HepG2 (cell line): Measurements from ENCODE around the gene MYOZ3. TPM values are rescaled to one million over a fixed set of nuclear protein-coding genes. Genes with fewer than 3 reads are reported as not detected.

Experiments used
- ATAC-seq: fragments of 200-7000 bp; cut with Tn5 transposase; 3 replicates; pipeline ENCODE4 v1.9.1; 2020; ENCODE audit warnings: mild to moderate bottlenecking, moderate library complexity
- BruUV-seq: library from RNA; stranded (reverse); fragments of 400-500 nt; replicated peaks from 2 replicates; lab custom pipeline; 2021; lab: Mats Ljungman, UMichigan
- CTCF ChIA-PET: fragments of 300-600 bp; formaldehyde crosslinking; extraction: SDS; loops from one replicate; lab custom pipeline; 2021; ENCODE audit warnings: low total read pairs, inconsistent platforms, low intra/inter-chr PET ratio; lab: Yijun Ruan, JAX
- POLR2A ChIA-PET: fragments of 350-600 bp; sonication (Branson Sonifier 250); formaldehyde crosslinking; loops from one replicate; lab custom pipeline; 2020; ENCODE audit warnings: antibody characterized with exemption, inconsistent platforms; lab: Yijun Ruan, JAX
- DNase-seq: peaks from one replicate; pipeline ENCODE4 v3.0.0-alpha.2; 2015; ENCODE audit warnings: low spot score
- FAIRE-seq: peaks from 3 replicates; lab custom pipeline; 2011; peaks lifted over from hg19 to GRCh38; lab: Jason Lieb, UNC
- H2AFZ ChIP-seq: one replicate; pipeline ENCODE4 v1.6.1; 2011; ENCODE audit warnings: low read length, inconsistent platforms
- H3K27ac ChIP-seq: fragments of 300-600 bp; 3 replicates; pipeline ENCODE4 v1.8.0; 2011; ENCODE audit warnings: mixed run types, mild to moderate bottlenecking, mixed read lengths, low read length, inconsistent platforms; ENCODE audit not compliant: insufficient read depth; ENCODE audit errors: extremely low read length
- H3K27me3 ChIP-seq, 2 experiments: fragments of 200-600 bp in 1 of 2; 2 replicates in 1 of 2; 3 replicates in 1 of 2; pipeline versions ENCODE4 v1.6.0 to v1.8.0; 2011; ENCODE audit warnings: low read length in 2 of 2, mild to moderate bottlenecking in 2 of 2, moderate library complexity in 2 of 2, inconsistent platforms in 1 of 2; ENCODE audit not compliant: insufficient read depth in 2 of 2, control insufficient read depth in 1 of 2
- H3K36me3 ChIP-seq, 2 experiments: fragments of 200-600 bp in 1 of 2; replicated peaks in 1 of 2; 2 replicates in 1 of 2; 3 replicates in 1 of 2; pipeline versions ENCODE4 v1.5.1 to v1.8.0; 2011; ENCODE audit warnings: low read length in 2 of 2, inconsistent platforms in 1 of 2; ENCODE audit not compliant: insufficient read depth in 2 of 2, control insufficient read depth in 1 of 2
- H3K4me1 ChIP-seq: 2 replicates; pipeline ENCODE4 v1.5.1; 2012; ENCODE audit warnings: low read length, inconsistent platforms; ENCODE audit not compliant: insufficient read depth
- H3K4me2 ChIP-seq: 2 replicates; pipeline ENCODE4 v1.6.0; 2011; ENCODE audit warnings: low read depth, low read length, inconsistent platforms
- H3K4me3 ChIP-seq, 3 experiments: fragments of 200-600 bp in 1 of 3; sonication (generic), shearing (Covaris generic) in 1 of 3; replicated peaks in 1 of 3; 2 replicates each; pipeline ENCODE4 v1.5.1; 2011 to 2016; ENCODE audit warnings: low read length in 3 of 3, inconsistent platforms in 2 of 3, low read depth in 2 of 3, mild to moderate bottlenecking in 2 of 3, control low read depth in 1 of 3, mixed read lengths in 1 of 3; ENCODE audit not compliant: insufficient read depth in 1 of 3
- H3K79me2 ChIP-seq: one replicate; pipeline ENCODE4 v1.6.1; 2011; ENCODE audit warnings: low read length, inconsistent platforms; ENCODE audit not compliant: insufficient read depth
- H3K9ac ChIP-seq: 2 replicates; pipeline ENCODE4 v1.6.0; 2011; ENCODE audit warnings: mild to moderate bottlenecking, low read depth, low read length, inconsistent platforms; ENCODE audit not compliant: insufficient read depth
- H3K9me3 ChIP-seq: 2 replicates; pipeline ENCODE4 v1.5.1; 2012; ENCODE audit warnings: mild to moderate bottlenecking, low read length
- H4K20me1 ChIP-seq: 2 replicates; pipeline ENCODE4 v1.6.0; 2011; ENCODE audit warnings: inconsistent platforms, mild to moderate bottlenecking, low read length, moderate library complexity; ENCODE audit not compliant: insufficient read depth
- BCL3 ChIP-seq: sonication (generic); formaldehyde crosslinking; IDR thresholded peaks from 2 replicates; pipeline ENCODE4 v1.5.1; 2020; ENCODE audit warnings: mild to moderate bottlenecking, missing genetic modification reagents, moderate library complexity
- FOXP4 ChIP-seq: sonication (generic); formaldehyde crosslinking; IDR thresholded peaks from 2 replicates; pipeline ENCODE4 v1.4.0; 2020; ENCODE audit warnings: missing genetic modification reagents
- GPN1 ChIP-seq: sonication (generic); formaldehyde crosslinking; IDR thresholded peaks from 2 replicates; pipeline ENCODE4 v1.5.1; 2020; ENCODE audit warnings: missing genetic modification reagents, borderline replicate concordance
- SRSF1 ChIP-seq: fragments of 200-400 bp; formaldehyde crosslinking; optimal IDR thresholded peaks from 2 replicates; pipeline ENCODE3; 2017; ENCODE audit warnings: mild to moderate bottlenecking, low read depth, low read length, moderate library complexity
- ZNF577 ChIP-seq: sonication (generic); formaldehyde crosslinking; IDR thresholded peaks from 2 replicates; pipeline ENCODE4 v1.4.0; 2020; ENCODE audit warnings: mild to moderate bottlenecking, low read depth, missing genetic modification reagents, borderline replicate concordance
- ZSCAN9 ChIP-seq: IDR thresholded peaks from 2 replicates; pipeline ENCODE4 v1.6.1; 2016; ENCODE audit warnings: borderline replicate concordance
- WGBS: methylation state at CpG from one replicate; pipeline ENCODE4 v1.1.6; 2017; ENCODE audit warnings: low lambda C conversion rate; 5-methylcytosine and 5-hydroxymethylcytosine counted together
- in situ Hi-C: cut with HindIII; loops from 2 replicates; pipeline ENCODE4 v1.10.0; 2017; ENCODE audit warnings: low pct_unique_long_range_greater_than_20kb; ENCODE audit not compliant: extremely low pct_ligation_motif_present
- intact Hi-C: fragments of 100-400 bp; cut with micrococcal nuclease; formaldehyde crosslinking; loops from one replicate; pipeline ENCODE4 v1.10.0; 2022; ENCODE audit not compliant: unreplicated experiment
- polyA plus RNA-seq, 8 experiments: library from polyadenylated mRNA; depleted of rRNA in 3 of 8; stranded (reverse) in 7 of 8; unstranded in 1 of 8; fragments of >200 nt; fragmentation: Illumina TruSeq in 4 of 8; extraction: Trizol in 4 of 8; gene quantifications; 2 replicates each; pipeline versions ENCODE4 v1.2.1 to v1.2.3, GENCODE V29; 2011 to 2016; ENCODE audit warnings: low read depth in 4 of 8, missing spikeins in 1 of 8, mixed read lengths in 1 of 8; ENCODE audit not compliant: insufficient read depth in 1 of 8
- total RNA-seq, 5 experiments: library from RNA; depleted of rRNA; stranded (reverse); fragments of >200 nt; fragmentation: Illumina TruSeq; extraction: Trizol; gene quantifications; 2 replicates each; pipeline ENCODE4 v1.2.3, GENCODE V29; 2016; ENCODE audit warnings: low read depth in 1 of 5

MYOZ3 gene
- total and polyA plus RNA-seq, 2 of the 13 experiments (the other 11 are each of a cell fraction or from before 2014, with no cell fraction given) = 0.05 TPM; not detected in 1

- TF ChIP-seq SRSF1 (no peak), ZNF577 (CRISPR knock-in tag) (no peak), FOXP4 (CRISPR knock-in tag) (no peak), BCL3 (no peak), ZSCAN9 (CRISPR knock-in tag) (no peak), GPN1 (CRISPR knock-in tag) (no peak)
- TF ChIP-seq, all 625 proteins: peak for 0
- no peak overlapping the region for H3K9ac ChIP-seq
- WGBS = 61% methylated on average over 8 of the region's 9 CpGs
- ChIA-PET CTCF (no interaction called here), POLR2A (no interaction called here)
- no peaks in the 10 kb centered on the region for H3K79me2 ChIP-seq
- H4K20me1 ChIP-seq = no peaks in the 10 kb centered on the region
- H3K9me3 ChIP-seq = no peaks in the 10 kb centered on the region
- FAIRE-seq (no peak), ATAC-seq (no peak), DNase-seq (no peak)
- in situ Hi-C loops (no loop called here), intact Hi-C loops (no loop called here)
- no peaks in the 10 kb centered on the region for H3K4me1 ChIP-seq
- H3K27ac ChIP-seq = no peak overlapping the region
- H3K36me3 ChIP-seq = no peaks in the 10 kb centered on the region
- BruUV-seq = no TSS peak
- H3K4me2 ChIP-seq = no peak overlapping the region
- H3K27me3 ChIP-seq = peaks cover 2 to 17% of the 10 kb centered on the region in 2 experiments; a peak in 2 of 5 replicates
- H2AFZ ChIP-seq = no peak overlapping the region
- H3K4me3 ChIP-seq = no peak overlapping the region
Observed at GRCh38 chr5:150676578-150676977, 15.5 kb downstream of the MYOZ3 start.
